H9 (cell line): ENCODE measurements around the gene ARID3C. TPM values are rescaled to one million over a fixed set of nuclear protein-coding genes. Genes with fewer than 3 reads are reported as not detected.

Experiments used
- DNase-seq: peaks from one replicate; pipeline ENCODE4 v3.0.0-alpha.2; 2017
- H2AFZ ChIP-seq: one replicate; pipeline ENCODE4 v1.6.1; 2013; ENCODE audit warnings: mild to moderate bottlenecking, low read length, control low read depth, moderate library complexity
- H2AK5ac ChIP-seq: 2 replicates; pipeline ENCODE4 v1.6.1; 2013; ENCODE audit warnings: low read length, control low read depth, mixed read lengths; ENCODE audit not compliant: insufficient read length
- H2BK120ac ChIP-seq: one replicate; pipeline ENCODE4 v1.6.1; 2013; ENCODE audit warnings: low read depth, mild to moderate bottlenecking, low read length, control low read depth, inconsistent platforms; ENCODE audit not compliant: poor library complexity, severe bottlenecking
- H2BK12ac ChIP-seq: 2 replicates; pipeline ENCODE4 v1.6.1; 2013; ENCODE audit warnings: low read length, control low read depth, mixed read lengths, low read depth; ENCODE audit not compliant: insufficient read length
- H2BK15ac ChIP-seq: 2 replicates; pipeline ENCODE4 v1.6.1; 2013; ENCODE audit warnings: low read depth, low read length, control low read depth
- H2BK20ac ChIP-seq: one replicate; pipeline ENCODE4 v1.6.1; 2013; ENCODE audit warnings: low read depth, mild to moderate bottlenecking, low read length, control low read depth, inconsistent platforms; ENCODE audit not compliant: poor library complexity, severe bottlenecking
- H2BK5ac ChIP-seq: 2 replicates; pipeline ENCODE4 v1.6.1; 2013; ENCODE audit warnings: low read length, control low read depth, mixed read lengths; ENCODE audit not compliant: insufficient read length
- H3K14ac ChIP-seq: 2 replicates; pipeline ENCODE4 v1.6.1; 2013; ENCODE audit warnings: low read length, control low read depth; ENCODE audit not compliant: insufficient read depth
- H3K18ac ChIP-seq: 2 replicates; pipeline ENCODE4 v1.6.1; 2013; ENCODE audit warnings: low read depth, mild to moderate bottlenecking, mixed read lengths, low read length, control low read depth; ENCODE audit not compliant: insufficient read length
- H3K23ac ChIP-seq: 2 replicates; pipeline ENCODE4 v1.6.1; 2013; ENCODE audit warnings: low read length, control low read depth, mixed read lengths, low read depth; ENCODE audit not compliant: insufficient read length
- H3K23me2 ChIP-seq: 2 replicates; pipeline ENCODE4 v1.6.1; 2013; ENCODE audit warnings: low read depth, mild to moderate bottlenecking, mixed read lengths, low read length, control low read depth; ENCODE audit not compliant: insufficient read length, poor library complexity, severe bottlenecking
- H3K27ac ChIP-seq: 2 replicates; pipeline ENCODE4 v1.5.1; 2013; ENCODE audit warnings: low read length, control low read depth, mixed read lengths, low read depth; ENCODE audit not compliant: insufficient read length
- H3K27me3 ChIP-seq: 2 replicates; pipeline ENCODE4 v1.6.1; 2013; ENCODE audit warnings: low read length, control low read depth, inconsistent platforms; ENCODE audit not compliant: insufficient read depth
- H3K4ac ChIP-seq: 2 replicates; pipeline ENCODE4 v1.6.1; 2013; ENCODE audit warnings: low read depth, mild to moderate bottlenecking, control low read depth, inconsistent platforms, low read length, moderate library complexity
- H3K4me1 ChIP-seq: 2 replicates; pipeline ENCODE4 v1.6.1; 2013; ENCODE audit warnings: low read length, control low read depth, inconsistent platforms; ENCODE audit not compliant: insufficient read depth
- H3K4me2 ChIP-seq: 2 replicates; pipeline ENCODE4 v1.6.1; 2013; ENCODE audit warnings: low read length, control low read depth, mixed read lengths; ENCODE audit not compliant: insufficient read length, insufficient read depth
- H3K56ac ChIP-seq: 2 replicates; pipeline ENCODE4 v1.6.1; 2013; ENCODE audit warnings: low read depth, mild to moderate bottlenecking, mixed read lengths, low read length, control low read depth; ENCODE audit not compliant: insufficient read length
- H3K79me1 ChIP-seq: 2 replicates; pipeline ENCODE4 v1.6.1; 2013; ENCODE audit warnings: low read depth, mild to moderate bottlenecking, moderate library complexity, low read length, control low read depth, inconsistent platforms; ENCODE audit not compliant: insufficient read depth, poor library complexity, severe bottlenecking
- H3K79me2 ChIP-seq: 2 replicates; pipeline ENCODE4 v1.6.1; 2013; ENCODE audit warnings: low read length, control low read depth, inconsistent platforms; ENCODE audit not compliant: insufficient read depth
- H3K9ac ChIP-seq: 2 replicates; pipeline ENCODE4 v1.6.1; 2013; ENCODE audit warnings: low read length, control low read depth, mixed read lengths; ENCODE audit not compliant: insufficient read length; ENCODE audit errors: extremely low read depth
- H3K9me3 ChIP-seq: one replicate; pipeline ENCODE4 v1.6.1; 2013; ENCODE audit warnings: low read depth, low read length, inconsistent platforms; ENCODE audit not compliant: control insufficient read depth
- H3T11ph ChIP-seq: one replicate; pipeline ENCODE4 v1.6.1; 2013; ENCODE audit warnings: mild to moderate bottlenecking, low read length, control low read depth, inconsistent platforms
- H4K20me1 ChIP-seq: one replicate; pipeline ENCODE4 v1.6.1; 2013; ENCODE audit not compliant: control insufficient read depth, insufficient read length, insufficient read depth
- H4K5ac ChIP-seq: 2 replicates; pipeline ENCODE4 v1.6.1; 2013; ENCODE audit warnings: low read depth, mild to moderate bottlenecking, mixed read lengths, low read length, control low read depth; ENCODE audit not compliant: insufficient read length
- H4K8ac ChIP-seq: replicated peaks from 2 replicates; pipeline ENCODE4 v1.6.1; 2013; ENCODE audit warnings: low read length, control low read depth, mixed read lengths, low read depth; ENCODE audit not compliant: insufficient read length
- H4K91ac ChIP-seq: 2 replicates; pipeline ENCODE4 v1.6.1; 2013; ENCODE audit warnings: low read depth, mild to moderate bottlenecking, moderate library complexity, mixed read lengths, low read length, control low read depth; ENCODE audit not compliant: insufficient read length
- H3K27ac Mint-ChIP-seq, 3 experiments: 2 replicates in 2 of 3; 3 replicates in 1 of 3; pipeline ENCODE4 v1.8.0; 2020 to 2021; ENCODE audit warnings: mixed read lengths in 3 of 3, mild to moderate bottlenecking in 1 of 3, moderate library complexity in 1 of 3
- H3K27me3 Mint-ChIP-seq: 2 replicates; pipeline ENCODE4 v1.8.0; 2021; ENCODE audit warnings: low read depth, mild to moderate bottlenecking, moderate library complexity, mixed read lengths
- H3K36me3 Mint-ChIP-seq, 3 experiments: 2 replicates in 2 of 3; 3 replicates in 1 of 3; pipeline ENCODE4 v1.8.0; 2020 to 2021; ENCODE audit warnings: low read depth in 3 of 3, mixed read lengths in 3 of 3; ENCODE audit not compliant: insufficient read depth in 1 of 3
- H3K4me1 Mint-ChIP-seq, 2 experiments: 2 replicates each; pipeline ENCODE4 v1.8.0; 2020; ENCODE audit warnings: mixed read lengths in 2 of 2
- H3K4me3 Mint-ChIP-seq, 2 experiments: 2 replicates in 1 of 2; 3 replicates in 1 of 2; pipeline ENCODE4 v1.8.0; 2020 to 2021; ENCODE audit warnings: mild to moderate bottlenecking in 2 of 2, mixed read lengths in 2 of 2, moderate library complexity in 1 of 2
- H3K9me3 Mint-ChIP-seq, 2 experiments: 2 replicates in 1 of 2; 3 replicates in 1 of 2; pipeline ENCODE4 v1.8.0; 2020; ENCODE audit warnings: mild to moderate bottlenecking in 2 of 2, mixed read lengths in 2 of 2, moderate library complexity in 1 of 2
- CTCF ChIP-seq: fragments of 200-600 bp; sonication (generic); conservative IDR thresholded peaks from 3 replicates; pipeline ENCODE4 v1.8.0; 2021; ENCODE audit warnings: antibody characterized with exemption, mild to moderate bottlenecking
- WGBS: extraction: QIAGEN DNeasy Blood & Tissue Kit; methylation state at CpG from one replicate; pipeline ENCODE4 v1.1.7; 2013; ENCODE audit warnings: missing lambda C conversion rate, low lambda C conversion rate, mixed read lengths; ENCODE audit not compliant: insufficient read length; ENCODE audit errors: extremely low coverage; 5-methylcytosine and 5-hydroxymethylcytosine counted together
- total RNA-seq: library from RNA; stranded (reverse); gene quantifications from 2 replicates; pipeline ENCODE4 v1.2.1, GENCODE V29; 2021

The ARID3C gene
- total RNA-seq, 1 experiment from 2014 or later = not detected

GRCh38 chr9:34574571-34574970 lies 54.3 kb downstream of the ARID3C start:
- Mint-ChIP-seq H3K27me3 (peaks cover 54% of the 10 kb centered on the region), H3K4me3 (no peak overlapping the region), H3K9me3 (no peaks in the 10 kb centered on the region; a peak in 1 of 5 replicates), H3K27ac (no peak overlapping the region), H3K36me3 (no peaks in the 10 kb centered on the region), H3K4me1 (peaks cover 47 to 59% of the 10 kb centered on the region in 2 experiments)
- no peaks in the 10 kb centered on the region for H3K79me1 ChIP-seq
- no peak overlapping the region; the same call in 1 of the 2 replicates for H3K14ac ChIP-seq
- peaks cover 7% of the 10 kb centered on the region for H3K23me2 ChIP-seq
- no peaks in the 10 kb centered on the region for H3K79me2 ChIP-seq
- no peak overlapping the region for H2AK5ac ChIP-seq
- peaks cover 12% of the 10 kb centered on the region for H3K4me1 ChIP-seq
- no peak overlapping the region for H4K8ac ChIP-seq
- H3K27me3 ChIP-seq = peaks cover 15% of the 10 kb centered on the region
- no peak overlapping the region for H3K9ac ChIP-seq
- H3K4ac ChIP-seq = no peak overlapping the region
- no peak for DNase-seq
- H4K5ac ChIP-seq = no peak overlapping the region
- no peak overlapping the region for H3K56ac ChIP-seq
- H2BK12ac ChIP-seq = no peak overlapping the region
- H3K18ac ChIP-seq = no peak overlapping the region
- no peak for TF ChIP-seq CTCF
- no CpG with 5 or more reads among the region's 12 CpGs for WGBS
- no peaks in the 10 kb centered on the region for H3K9me3 ChIP-seq
- H3K27ac ChIP-seq = no peak overlapping the region
- no peak overlapping the region for H4K91ac ChIP-seq
- no peak overlapping the region for H3K4me2 ChIP-seq
- no peak overlapping the region for H2BK15ac ChIP-seq
- H4K20me1 ChIP-seq = peaks cover 4% of the 10 kb centered on the region
- H2AFZ ChIP-seq = no peak overlapping the region
- no peak overlapping the region for H2BK5ac ChIP-seq
- H2BK120ac ChIP-seq = no peak overlapping the region
- no peak overlapping the region for H3K23ac ChIP-seq
- no peak overlapping the region for H3T11ph ChIP-seq
- no peak overlapping the region for H2BK20ac ChIP-seq
